Retinal pigment epithelial cell (primary cell): ENCODE measurements around the gene CKS1B.

Experiments
- DNase-seq: peaks from one replicate; pipeline ENCODE4 v3.0.0-alpha.2; 2010; ENCODE audit warnings: low read depth
- H3K4me3 ChIP-seq: 2 replicates; pipeline ENCODE4 v1.5.1; 2011; ENCODE audit warnings: mild to moderate bottlenecking, low read length, control low read depth, moderate library complexity
- TF ChIP-seq, protein P1 (sequence below): conservative IDR thresholded peaks from 2 replicates; pipeline ENCODE4 v1.5.1; 2011; ENCODE audit warnings: low read depth, low read length, control low read depth, inconsistent platforms

Gene CKS1B

DNA sequence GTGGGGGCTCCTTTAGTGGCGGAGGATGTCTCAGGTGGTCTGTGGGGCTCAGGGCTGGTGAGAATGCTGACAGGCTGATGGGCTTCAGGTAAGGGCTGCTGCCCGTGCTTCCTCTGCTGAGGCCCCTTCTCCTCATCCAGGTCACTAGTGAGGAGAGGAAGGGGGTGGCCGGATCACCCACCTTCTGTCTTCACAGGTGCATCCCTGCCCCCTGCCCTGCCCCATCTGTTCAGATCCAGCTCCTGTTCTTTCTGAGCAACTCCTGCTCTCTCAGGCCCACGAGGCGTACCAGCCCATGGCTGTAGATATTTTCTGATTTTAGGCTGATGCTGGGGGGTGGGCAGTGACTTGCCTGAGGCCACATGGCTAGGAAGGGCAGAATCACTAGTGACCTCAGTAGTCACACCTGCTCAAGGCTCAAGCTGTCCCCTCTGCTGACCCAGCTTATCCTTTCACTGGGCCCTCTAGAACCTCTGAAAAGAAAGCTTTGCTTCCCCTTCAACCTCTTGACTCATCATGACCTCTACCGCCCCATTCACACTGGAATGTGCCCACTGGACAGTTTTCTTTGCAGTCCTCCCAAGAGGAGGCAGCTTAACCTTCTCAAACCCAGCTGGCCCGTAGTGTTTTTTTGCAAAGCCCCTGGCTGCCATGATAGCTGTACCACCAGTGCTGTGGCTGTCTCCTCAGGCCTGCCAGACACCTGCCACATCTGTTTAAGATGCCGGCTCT, 44.3 kb downstream of the CKS1B start:
- TF ChIP-seq, protein P1, sequence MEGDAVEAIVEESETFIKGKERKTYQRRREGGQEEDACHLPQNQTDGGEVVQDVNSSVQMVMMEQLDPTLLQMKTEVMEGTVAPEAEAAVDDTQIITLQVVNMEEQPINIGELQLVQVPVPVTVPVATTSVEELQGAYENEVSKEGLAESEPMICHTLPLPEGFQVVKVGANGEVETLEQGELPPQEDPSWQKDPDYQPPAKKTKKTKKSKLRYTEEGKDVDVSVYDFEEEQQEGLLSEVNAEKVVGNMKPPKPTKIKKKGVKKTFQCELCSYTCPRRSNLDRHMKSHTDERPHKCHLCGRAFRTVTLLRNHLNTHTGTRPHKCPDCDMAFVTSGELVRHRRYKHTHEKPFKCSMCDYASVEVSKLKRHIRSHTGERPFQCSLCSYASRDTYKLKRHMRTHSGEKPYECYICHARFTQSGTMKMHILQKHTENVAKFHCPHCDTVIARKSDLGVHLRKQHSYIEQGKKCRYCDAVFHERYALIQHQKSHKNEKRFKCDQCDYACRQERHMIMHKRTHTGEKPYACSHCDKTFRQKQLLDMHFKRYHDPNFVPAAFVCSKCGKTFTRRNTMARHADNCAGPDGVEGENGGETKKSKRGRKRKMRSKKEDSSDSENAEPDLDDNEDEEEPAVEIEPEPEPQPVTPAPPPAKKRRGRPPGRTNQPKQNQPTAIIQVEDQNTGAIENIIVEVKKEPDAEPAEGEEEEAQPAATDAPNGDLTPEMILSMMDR, result no peak
- no peak for DNase-seq

DNA sequence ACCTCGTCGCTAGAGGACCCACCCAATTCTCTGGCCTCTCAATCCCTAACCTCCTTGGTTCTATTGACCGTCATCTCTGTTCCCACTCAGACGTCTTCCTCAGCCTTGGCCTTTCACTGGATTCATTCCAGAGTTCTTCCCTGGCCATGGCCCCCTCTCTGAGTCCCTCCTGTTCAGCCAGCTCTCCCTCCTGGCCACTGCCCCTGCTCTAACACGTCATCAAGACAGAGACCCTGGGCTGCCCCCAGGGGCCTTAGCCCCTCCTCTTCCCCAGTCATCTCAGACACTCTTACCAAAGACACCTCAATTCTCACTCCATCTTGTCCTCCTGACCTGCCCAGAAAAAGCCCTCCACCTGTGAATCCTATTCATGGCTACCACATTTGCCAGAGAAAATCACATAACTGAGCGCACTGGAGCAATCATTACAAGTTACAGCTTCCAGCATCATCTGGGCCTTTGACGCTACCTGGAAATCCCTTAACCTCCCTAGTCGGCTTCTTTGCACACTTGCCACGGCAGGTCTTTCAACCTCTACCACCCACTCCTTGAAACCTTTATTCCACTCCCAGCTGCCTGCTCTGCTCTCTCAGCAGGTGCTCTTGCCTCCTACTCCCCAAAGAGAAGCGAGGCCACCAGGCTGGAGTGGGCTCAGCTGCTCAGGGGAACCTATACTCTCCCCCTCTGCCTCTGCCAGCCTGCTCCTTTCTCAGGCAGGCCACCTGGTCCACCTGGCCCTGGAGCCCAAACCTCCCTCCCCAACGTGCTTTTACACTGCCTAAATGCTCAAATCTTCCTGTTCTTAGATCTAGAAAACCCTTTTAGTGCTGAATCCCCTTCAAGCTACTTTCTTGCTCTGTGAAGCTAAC, 45.1 kb downstream of the CKS1B start:
- H3K4me3 ChIP-seq, result no peak overlapping the region
- TF ChIP-seq, protein P1, result no peak
- DNase-seq, result no peak

More for the DNA sequence above, 44.3 kb downstream of the CKS1B start:
- H3K4me3 ChIP-seq, result no peak overlapping the region

DNA sequence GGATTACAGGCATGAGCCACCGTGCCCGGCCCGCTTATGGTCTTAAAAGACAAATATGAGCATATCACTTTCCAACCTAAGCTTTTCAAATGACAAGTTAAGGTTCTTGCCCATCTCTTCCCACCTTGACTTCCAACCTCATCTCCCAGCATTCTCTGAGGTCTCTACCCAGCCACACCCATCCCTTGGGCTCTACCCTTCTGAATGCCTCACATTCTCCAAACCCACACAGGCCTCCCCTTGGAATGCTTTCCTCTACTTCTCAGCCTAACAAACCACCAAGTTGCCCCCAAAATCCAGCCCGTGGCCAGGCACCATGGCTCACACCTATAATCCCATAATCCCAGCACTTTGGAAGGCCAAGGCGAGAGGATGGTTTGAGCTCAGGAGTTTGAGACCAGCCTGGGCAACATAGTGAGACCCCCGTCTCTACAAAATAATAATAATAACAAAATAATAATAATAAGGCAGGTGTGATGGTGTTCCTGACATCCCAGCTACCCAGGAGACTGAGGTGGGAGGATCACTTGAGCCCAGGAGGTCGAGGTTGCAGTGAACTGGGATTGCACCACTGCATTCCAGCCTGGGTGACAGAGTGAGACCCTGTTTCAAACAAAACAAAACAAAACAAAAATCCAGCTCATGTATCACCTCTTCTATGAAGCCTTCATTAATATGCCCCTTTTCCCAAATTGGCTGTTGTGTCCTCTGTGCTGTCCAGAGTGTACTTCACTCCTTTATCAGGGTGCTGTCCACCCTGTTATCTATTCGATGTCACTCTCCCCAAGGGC, 47.9 kb downstream of the CKS1B start:
- DNase-seq, result no peak
- TF ChIP-seq, protein P1, result no peak
- no peak overlapping the region for H3K4me3 ChIP-seq

DNA sequence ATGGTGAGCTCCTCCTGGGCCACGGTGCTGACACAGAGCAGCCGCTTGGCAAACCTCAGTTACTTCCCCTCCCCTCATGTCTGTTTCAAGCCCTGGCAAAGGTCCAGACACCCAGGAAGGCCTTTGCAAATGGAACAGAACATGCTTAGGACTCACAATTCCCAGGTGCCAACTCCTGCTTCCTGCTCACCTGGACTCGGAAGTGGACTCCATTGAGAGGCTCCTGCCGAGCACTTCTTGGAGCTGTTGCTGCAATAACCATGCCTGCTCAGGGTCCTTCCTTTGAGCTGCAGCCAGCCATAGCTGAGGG, 48.4 kb downstream of the CKS1B start:
- TF ChIP-seq, protein P1, result no peak
- no peak for DNase-seq
- no peak overlapping the region for H3K4me3 ChIP-seq

DNA sequence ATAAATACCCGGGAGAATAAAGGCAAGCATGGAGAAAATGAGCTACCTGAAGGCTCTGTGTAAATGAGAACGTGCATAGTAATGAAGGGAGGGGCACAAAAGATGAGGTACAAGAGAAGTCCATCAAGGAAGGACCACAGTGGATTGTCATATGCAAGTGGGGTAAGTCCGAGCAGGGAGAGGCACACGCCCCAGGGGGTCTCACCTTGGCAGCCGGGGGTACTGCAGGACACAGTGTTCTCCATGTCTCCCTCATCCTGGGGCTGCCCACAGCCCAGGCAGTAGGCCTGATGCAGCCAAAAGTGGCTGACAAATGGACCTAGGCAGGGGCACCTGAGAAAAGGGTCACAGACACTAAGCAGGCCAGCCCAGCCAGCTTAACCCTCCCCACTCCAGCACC, 49.1 kb downstream of the CKS1B start:
- no peak for DNase-seq
- no peak overlapping the region for H3K4me3 ChIP-seq
- TF ChIP-seq, protein P1, result no peak

DNA sequence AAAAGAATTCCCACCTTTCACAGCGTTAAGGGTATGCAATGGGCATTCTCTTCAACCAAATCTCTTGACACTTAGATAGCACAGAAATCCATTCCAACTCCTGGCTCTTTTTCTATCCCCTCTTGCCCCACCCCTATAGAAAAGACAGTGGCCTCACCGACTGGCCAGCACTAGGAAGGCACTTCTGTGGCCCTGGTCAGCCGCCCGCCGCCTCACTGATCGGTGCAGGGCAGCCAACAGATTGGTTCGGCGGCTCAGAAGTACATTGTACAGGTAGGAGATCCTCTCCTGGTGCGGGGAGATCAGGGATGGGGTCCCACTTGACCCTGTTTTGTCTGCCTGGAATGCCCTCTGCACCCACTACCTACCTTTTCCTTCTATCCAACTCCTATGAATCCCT, 49.8 kb downstream of the CKS1B start:
- DNase-seq, result no peak
- no peak overlapping the region for H3K4me3 ChIP-seq
- TF ChIP-seq, protein P1, result no peak
